HepG2 (cell line): ENCODE measurements around the gene LDLRAD3.

Experiments
- MAFG ChIP-seq: sonication (generic); formaldehyde crosslinking; IDR thresholded peaks from 2 replicates; pipeline ENCODE4 v1.5.1; 2020; ENCODE audit warnings: mild to moderate bottlenecking, missing genetic modification reagents
- NR2C2 ChIP-seq: sonication (generic); formaldehyde crosslinking; IDR thresholded peaks from 2 replicates; pipeline ENCODE4 v1.4.0; 2020; ENCODE audit warnings: missing genetic modification reagents, mild to moderate bottlenecking, moderate library complexity, borderline replicate concordance
- RAD21 ChIP-seq: fragments of 450-650 bp; formaldehyde crosslinking; IDR thresholded peaks from 2 replicates; pipeline ENCODE4 v1.5.0; 2020; ENCODE audit warnings: mild to moderate bottlenecking
- ZNF564 ChIP-seq: sonication (generic); formaldehyde crosslinking; IDR thresholded peaks from 2 replicates; pipeline ENCODE4 v1.8.1; 2023; ENCODE audit warnings: mild to moderate bottlenecking, missing genetic modification reagents
- TF ChIP-seq, protein P1 (sequence below): fragments of 450-650 bp; IDR thresholded peaks from 2 replicates; pipeline ENCODE4 v1.6.1; 2017; ENCODE audit warnings: mild to moderate bottlenecking

DNA sequence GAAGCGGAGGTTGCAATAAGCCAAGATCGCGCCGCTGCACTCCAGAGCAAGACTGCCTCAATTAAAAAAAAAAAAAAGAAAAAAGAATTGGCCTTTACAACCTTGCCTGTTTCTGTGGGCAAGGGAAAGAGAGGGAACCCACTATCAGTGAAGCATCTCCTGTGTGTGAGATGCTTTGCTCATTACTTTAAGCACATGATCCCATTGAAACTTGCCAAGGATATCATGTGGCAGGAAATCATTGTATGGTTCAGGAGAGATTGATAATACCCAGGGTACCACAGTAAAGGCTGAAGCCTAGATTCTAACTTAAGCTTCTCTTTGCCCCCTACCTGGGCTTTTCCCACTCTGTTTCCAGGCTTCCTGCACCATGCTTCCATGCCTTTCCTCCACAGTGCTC lies 3.6 kb downstream of the LDLRAD3 start:
- TF ChIP-seq, protein P1, sequence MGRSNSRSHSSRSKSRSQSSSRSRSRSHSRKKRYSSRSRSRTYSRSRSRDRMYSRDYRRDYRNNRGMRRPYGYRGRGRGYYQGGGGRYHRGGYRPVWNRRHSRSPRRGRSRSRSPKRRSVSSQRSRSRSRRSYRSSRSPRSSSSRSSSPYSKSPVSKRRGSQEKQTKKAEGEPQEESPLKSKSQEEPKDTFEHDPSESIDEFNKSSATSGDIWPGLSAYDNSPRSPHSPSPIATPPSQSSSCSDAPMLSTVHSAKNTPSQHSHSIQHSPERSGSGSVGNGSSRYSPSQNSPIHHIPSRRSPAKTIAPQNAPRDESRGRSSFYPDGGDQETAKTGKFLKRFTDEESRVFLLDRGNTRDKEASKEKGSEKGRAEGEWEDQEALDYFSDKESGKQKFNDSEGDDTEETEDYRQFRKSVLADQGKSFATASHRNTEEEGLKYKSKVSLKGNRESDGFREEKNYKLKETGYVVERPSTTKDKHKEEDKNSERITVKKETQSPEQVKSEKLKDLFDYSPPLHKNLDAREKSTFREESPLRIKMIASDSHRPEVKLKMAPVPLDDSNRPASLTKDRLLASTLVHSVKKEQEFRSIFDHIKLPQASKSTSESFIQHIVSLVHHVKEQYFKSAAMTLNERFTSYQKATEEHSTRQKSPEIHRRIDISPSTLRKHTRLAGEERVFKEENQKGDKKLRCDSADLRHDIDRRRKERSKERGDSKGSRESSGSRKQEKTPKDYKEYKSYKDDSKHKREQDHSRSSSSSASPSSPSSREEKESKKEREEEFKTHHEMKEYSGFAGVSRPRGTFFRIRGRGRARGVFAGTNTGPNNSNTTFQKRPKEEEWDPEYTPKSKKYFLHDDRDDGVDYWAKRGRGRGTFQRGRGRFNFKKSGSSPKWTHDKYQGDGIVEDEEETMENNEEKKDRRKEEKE: no peak
- no peak for TF ChIP-seq MAFG (CRISPR knock-in tag)
- TF ChIP-seq ZNF564 (CRISPR knock-in tag): no peak
- no peak for TF ChIP-seq RAD21 (CRISPR knock-in tag)
- TF ChIP-seq NR2C2 (CRISPR knock-in tag): no peak
